SK-N-SH (cell line): Measurements from ENCODE around the gene FRMD7. TPM values are rescaled to one million over a fixed set of nuclear protein-coding genes. Genes with fewer than 3 reads are reported as not detected.

Experiments
- CTCF ChIA-PET: fragments of 300-600, 350-600 bp; formaldehyde crosslinking; extraction: SDS; loops from one replicate; lab custom pipeline; 2021; lab: Yijun Ruan, JAX
- POLR2A ChIA-PET: fragments of 350-600 bp; sonication (Branson Sonifier 250); formaldehyde crosslinking; extraction: SDS; loops from one replicate; lab custom pipeline; 2020; ENCODE audit warnings: antibody characterized with exemption, inconsistent platforms; lab: Yijun Ruan, JAX
- DNase-seq: peaks from one replicate; pipeline ENCODE4 v3.0.0; 2012
- H2AFZ ChIP-seq: fragments of 200-600 bp; sonication (generic); 2 replicates; pipeline ENCODE4 v1.8.1; 2016; ENCODE audit warnings: antibody characterized with exemption, mild to moderate bottlenecking, low read depth
- H3F3A ChIP-seq: fragments of 200-600 bp; sonication (generic); replicated peaks from 2 replicates; pipeline ENCODE3; 2016; ENCODE audit warnings: antibody characterized with exemption, mild to moderate bottlenecking; ENCODE audit not compliant: insufficient read depth
- H3K27ac ChIP-seq, 2 experiments: fragments of 200-500 bp in 1 of 2; fragments of 200-600 bp in 1 of 2; sonication (Bioruptor generic) in 1 of 2; sonication (generic), shearing (Covaris generic) in 1 of 2; 2 replicates each; pipeline versions ENCODE4 v1.5.1 to v1.6.1; 2014 to 2016; ENCODE audit warnings: low read depth in 2 of 2, inconsistent platforms in 1 of 2, low read length in 1 of 2, mild to moderate bottlenecking in 1 of 2, mixed read lengths in 1 of 2
- H3K27me3 ChIP-seq: fragments of 200-600 bp; sonication (generic), shearing (Covaris generic); 2 replicates; pipeline ENCODE4 v1.6.1; 2016; ENCODE audit warnings: mixed run types; ENCODE audit not compliant: insufficient read depth
- H3K36me3 ChIP-seq, 2 experiments: fragments of 200-500 bp in 1 of 2; fragments of 200-600 bp in 1 of 2; sonication (Bioruptor generic) in 1 of 2; sonication (generic) in 1 of 2; replicated peaks in 1 of 2; 2 replicates each; pipeline versions ENCODE3 to v1.5.1; 2014 to 2016; ENCODE audit warnings: low read length in 1 of 2, mild to moderate bottlenecking in 1 of 2; ENCODE audit not compliant: insufficient read depth in 2 of 2, control insufficient read depth in 1 of 2
- H3K4me1 ChIP-seq, 2 experiments: fragments of 200-500 bp in 1 of 2; fragments of 200-600 bp in 1 of 2; sonication (Bioruptor generic) in 1 of 2; sonication (generic), shearing (Covaris generic) in 1 of 2; 2 replicates each; pipeline versions ENCODE4 v1.5.1 to v1.6.1; 2014 to 2016; ENCODE audit warnings: low read depth in 1 of 2, low read length in 1 of 2, mixed run types in 1 of 2; ENCODE audit not compliant: insufficient read depth in 2 of 2, control insufficient read depth in 1 of 2
- H3K4me2 ChIP-seq: fragments of 200-600 bp; sonication (generic), shearing (Covaris generic); 2 replicates; pipeline ENCODE4 v1.6.1; 2017; ENCODE audit warnings: mixed run types
- H3K4me3 ChIP-seq, 2 experiments: fragments of 200-500 bp in 1 of 2; fragments of 200-600 bp in 1 of 2; sonication (Bioruptor generic) in 1 of 2; sonication (generic), shearing (Covaris generic) in 1 of 2; 2 replicates each; pipeline versions ENCODE4 v1.5.1 to v1.8.1; 2014 to 2016; ENCODE audit warnings: low read depth in 2 of 2, inconsistent platforms in 1 of 2, low read length in 1 of 2, mild to moderate bottlenecking in 1 of 2, mixed read lengths in 1 of 2, moderate library complexity in 1 of 2
- H3K79me2 ChIP-seq: fragments of 200-600 bp; sonication (generic); 2 replicates; pipeline ENCODE4 v1.8.1; 2017; ENCODE audit warnings: mild to moderate bottlenecking; ENCODE audit not compliant: insufficient read depth
- H3K9ac ChIP-seq: fragments of 200-600 bp; sonication (generic); 2 replicates; pipeline ENCODE4 v1.6.1; 2017; ENCODE audit warnings: mixed run types
- H3K9me2 ChIP-seq: fragments of 200-600 bp; sonication (generic); 2 replicates; pipeline ENCODE4 v1.6.1; 2017; ENCODE audit warnings: mixed run types
- H3K9me3 ChIP-seq: fragments of 200-600 bp; sonication (generic); 2 replicates; pipeline ENCODE4 v1.6.1; 2017; ENCODE audit warnings: mixed run types, mild to moderate bottlenecking, moderate library complexity
- H4K20me1 ChIP-seq: fragments of 200-600 bp; sonication (generic); 2 replicates; pipeline ENCODE4 v1.6.1; 2017; ENCODE audit warnings: mild to moderate bottlenecking, mixed run types; ENCODE audit not compliant: insufficient read depth
- CTCF ChIP-seq: fragments of 200-600 bp; sonication (generic); IDR thresholded peaks from 2 replicates; pipeline ENCODE4 v1.6.1; 2017; ENCODE audit warnings: antibody characterized with exemption, mild to moderate bottlenecking, moderate library complexity
- EP300 ChIP-seq, 2 experiments: IDR thresholded peaks; 2 replicates each; pipeline versions ENCODE4 v1.4.0 to v1.6.1; 2012; ENCODE audit warnings: borderline replicate concordance in 1 of 2, low read depth in 1 of 2, low read length in 1 of 2
- FOSL2 ChIP-seq: IDR thresholded peaks from 2 replicates; pipeline ENCODE4 v1.4.0; 2012; ENCODE audit warnings: low read depth, mild to moderate bottlenecking, moderate library complexity, borderline replicate concordance
- GATA2 ChIP-seq: sonication (generic); formaldehyde crosslinking; IDR thresholded peaks from 2 replicates; pipeline ENCODE4 v1.5.0; 2020; ENCODE audit warnings: mild to moderate bottlenecking, missing genetic modification reagents
- IRF3 ChIP-seq: fragments of 150-350 bp; IDR thresholded peaks from 2 replicates; pipeline ENCODE4 v1.6.1; 2016; ENCODE audit warnings: mild to moderate bottlenecking, low read depth, low read length
- JUND ChIP-seq: IDR thresholded peaks from 2 replicates; pipeline ENCODE4 v1.4.0; 2012
- MAX ChIP-seq: IDR thresholded peaks from 2 replicates; pipeline ENCODE4 v1.4.0; 2012; ENCODE audit warnings: low read depth
- MEF2A ChIP-seq: IDR thresholded peaks from 2 replicates; pipeline ENCODE4 v1.4.0; 2012; ENCODE audit warnings: low read depth, borderline replicate concordance
- PBX3 ChIP-seq: IDR thresholded peaks from 2 replicates; pipeline ENCODE4; 2012
- RCOR1 ChIP-seq: fragments of 150-350 bp; IDR thresholded peaks from 2 replicates; pipeline ENCODE4 v1.6.1; 2017; ENCODE audit warnings: antibody characterized with exemption, low read length
- RXRA ChIP-seq: IDR thresholded peaks from 2 replicates; pipeline ENCODE4 v1.4.0; 2012; ENCODE audit warnings: low read depth, mild to moderate bottlenecking, borderline replicate concordance
- SIN3A ChIP-seq: IDR thresholded peaks from 2 replicates; pipeline ENCODE4 v1.6.1; 2012; ENCODE audit warnings: low read depth, mild to moderate bottlenecking, low read length, moderate library complexity, borderline replicate concordance
- SMC3 ChIP-seq: IDR thresholded peaks from 2 replicates; pipeline ENCODE4 v1.6.1; 2012; ENCODE audit warnings: low read depth, low read length, improper control_type of control experiment
- TAF1 ChIP-seq: IDR thresholded peaks from 2 replicates; pipeline ENCODE4 v1.6.1; 2012; ENCODE audit warnings: low read depth, mild to moderate bottlenecking, low read length, moderate library complexity, borderline replicate concordance
- TEAD4 ChIP-seq: IDR thresholded peaks from 2 replicates; pipeline ENCODE4 v1.4.0; 2012; ENCODE audit warnings: mild to moderate bottlenecking, borderline replicate concordance; ENCODE audit not compliant: insufficient read depth
- USF1 ChIP-seq: IDR thresholded peaks from 2 replicates; pipeline ENCODE4 v1.4.0; 2012; ENCODE audit warnings: low read depth, borderline replicate concordance
- USF2 ChIP-seq: fragments of 150-350 bp; IDR thresholded peaks from 2 replicates; pipeline ENCODE4 v1.6.1; 2017; ENCODE audit warnings: antibody characterized with exemption, low read length, low read depth, borderline replicate concordance
- polyA plus RNA-seq, 3 experiments: library from polyadenylated mRNA; depleted of rRNA; stranded (reverse); fragments of >200 nt; gene quantifications; 2 replicates each; pipeline ENCODE4 v1.2.3, GENCODE V29; 2012

Gene FRMD7
- polyA plus RNA-seq, 1 of the 3 experiments (the other 2 are of a cell fraction): not detected

- Histone ChIP-seq H3K79me2 (no peaks in the 10 kb centered on the region), H3K4me1 (peaks cover 2 to 14% of the 10 kb centered on the region in 2 experiments; a peak in 1 of 4 replicates), H3K9me3 (no peaks in the 10 kb centered on the region), H4K20me1 (no peaks in the 10 kb centered on the region), H3K4me2 (no peak overlapping the region), H3F3A (peaks cover 9% of the 10 kb centered on the region), H3K9ac (no peak overlapping the region), H3K27ac (no peak overlapping the region), H2AFZ (no peak overlapping the region), H3K27me3 (no peaks in the 10 kb centered on the region; the same call in 1 of the 2 replicates), H3K9me2 (no peaks in the 10 kb centered on the region), H3K4me3 (no peak overlapping the region), H3K36me3 (no peaks in the 10 kb centered on the region)
- ChIA-PET CTCF (interaction anchor here (5.0 kb wide), 1 partner anchor 131 kb away, joined by 66 read pairs; the partner anchor contains the start of gene RAP2C), POLR2A (no interaction called here)
- TF ChIP-seq JUND (no peak), IRF3 (no peak), RXRA (no peak), TEAD4 (no peak), SMC3 (no peak), GATA2 (no peak), EP300 (IDR thresholded peaks at IDR 0.05; ENCODE audit: borderline replicate concordance in 1 of 2, low read depth in 1 of 2, low read length in 1 of 2) (no peak), TAF1 (no peak), PBX3 (no peak), USF2 (no peak), SIN3A (no peak), USF1 (no peak), FOSL2 (no peak), MAX (no peak), MEF2A (no peak), RCOR1 (no peak), CTCF (no peak)
- no peak for DNase-seq
Measured at GRCh38 chrX:132088864-132089263, 39.0 kb downstream of the FRMD7 start.
